IPS-20b (cell line): ENCODE data around the gene DGKH.
"Not testable (repeated sequence)": the region's sequence is repeated elsewhere in the genome, so short reads cannot be mapped to it uniquely, and the experiment has no call there.

Experiments
- H3K27ac ChIP-seq: one replicate; pipeline ENCODE4 v1.5.1; 2013; ENCODE audit warnings: low read length
- H3K27me3 ChIP-seq: 2 replicates; pipeline ENCODE4 v1.6.1; 2013; ENCODE audit warnings: mild to moderate bottlenecking, low read length, inconsistent platforms; ENCODE audit not compliant: insufficient read depth
- H3K36me3 ChIP-seq: 2 replicates; pipeline ENCODE4 v1.6.1; 2013; ENCODE audit warnings: low read depth, mild to moderate bottlenecking, inconsistent platforms, low read length, moderate library complexity; ENCODE audit not compliant: insufficient read depth
- H3K4me1 ChIP-seq: 2 replicates; pipeline ENCODE4 v1.6.1; 2013; ENCODE audit warnings: mild to moderate bottlenecking, control low read depth, inconsistent platforms, low read length, moderate library complexity; ENCODE audit not compliant: insufficient read depth
- H3K4me3 ChIP-seq: 2 replicates; pipeline ENCODE4 v1.5.1; 2013; ENCODE audit warnings: mild to moderate bottlenecking, low read length, inconsistent platforms
- H3K9ac ChIP-seq: 2 replicates; pipeline ENCODE4 v1.6.1; 2013; ENCODE audit warnings: low read depth, mild to moderate bottlenecking, inconsistent platforms, low read length, moderate library complexity
- H3K9me3 ChIP-seq: 2 replicates; pipeline ENCODE4 v1.6.1; 2013; ENCODE audit warnings: mild to moderate bottlenecking, low read depth, low read length, inconsistent platforms; ENCODE audit not compliant: insufficient read depth

DGKH gene

DNA sequence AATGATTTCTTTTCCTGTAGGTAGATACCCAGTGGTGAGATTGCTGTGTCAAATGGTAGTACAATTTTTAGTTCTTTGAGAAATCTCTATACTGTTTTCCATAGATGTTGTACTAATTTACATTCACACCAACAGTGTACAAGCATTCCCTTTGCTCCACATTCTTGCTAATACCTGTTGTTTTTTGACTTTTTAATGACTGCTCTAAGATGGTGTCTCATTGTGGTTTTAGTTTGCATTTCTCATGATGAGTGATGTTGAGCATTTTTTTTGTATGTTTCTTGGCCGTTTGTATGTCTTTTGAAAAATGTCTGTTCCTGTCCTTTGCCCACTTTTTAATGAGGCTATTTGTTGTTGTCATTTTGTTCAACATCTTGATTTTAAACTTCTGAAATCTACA is 103.3 kb downstream of the DGKH start:
- Histone ChIP-seq H3K9me3 (no peaks in the 10 kb centered on the region), H3K4me1 (no peaks in the 10 kb centered on the region), H3K9ac (no peak overlapping the region), H3K4me3 (no peak overlapping the region), H3K36me3 (no peaks in the 10 kb centered on the region), H3K27ac (no peak overlapping the region), H3K27me3 (no peaks in the 10 kb centered on the region)

DNA sequence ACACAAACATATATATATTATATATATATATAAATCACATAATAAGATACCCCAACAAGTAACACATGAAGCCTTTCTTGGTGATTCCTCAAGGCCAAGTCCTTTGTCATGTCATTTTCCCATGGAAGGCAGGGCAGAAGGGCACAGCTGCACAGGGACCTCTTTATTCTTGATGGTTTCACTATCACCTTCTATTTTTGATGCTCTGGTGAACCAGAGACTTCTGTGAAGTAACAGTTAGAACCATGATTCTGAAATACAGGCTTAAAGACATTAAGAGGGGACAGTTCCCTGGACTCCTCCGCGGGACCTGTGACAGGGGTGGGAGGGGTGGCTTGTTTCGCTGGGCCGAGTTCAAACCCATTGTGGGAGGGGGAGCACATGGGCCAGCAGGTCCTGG is 104.0 kb downstream of the DGKH start:
- Histone ChIP-seq H3K4me1 (no peaks in the 10 kb centered on the region), H3K9ac (no peak overlapping the region), H3K4me3 (no peak overlapping the region), H3K27me3 (no peaks in the 10 kb centered on the region), H3K27ac (no peak overlapping the region), H3K9me3 (no peaks in the 10 kb centered on the region), H3K36me3 (no peaks in the 10 kb centered on the region)

DNA sequence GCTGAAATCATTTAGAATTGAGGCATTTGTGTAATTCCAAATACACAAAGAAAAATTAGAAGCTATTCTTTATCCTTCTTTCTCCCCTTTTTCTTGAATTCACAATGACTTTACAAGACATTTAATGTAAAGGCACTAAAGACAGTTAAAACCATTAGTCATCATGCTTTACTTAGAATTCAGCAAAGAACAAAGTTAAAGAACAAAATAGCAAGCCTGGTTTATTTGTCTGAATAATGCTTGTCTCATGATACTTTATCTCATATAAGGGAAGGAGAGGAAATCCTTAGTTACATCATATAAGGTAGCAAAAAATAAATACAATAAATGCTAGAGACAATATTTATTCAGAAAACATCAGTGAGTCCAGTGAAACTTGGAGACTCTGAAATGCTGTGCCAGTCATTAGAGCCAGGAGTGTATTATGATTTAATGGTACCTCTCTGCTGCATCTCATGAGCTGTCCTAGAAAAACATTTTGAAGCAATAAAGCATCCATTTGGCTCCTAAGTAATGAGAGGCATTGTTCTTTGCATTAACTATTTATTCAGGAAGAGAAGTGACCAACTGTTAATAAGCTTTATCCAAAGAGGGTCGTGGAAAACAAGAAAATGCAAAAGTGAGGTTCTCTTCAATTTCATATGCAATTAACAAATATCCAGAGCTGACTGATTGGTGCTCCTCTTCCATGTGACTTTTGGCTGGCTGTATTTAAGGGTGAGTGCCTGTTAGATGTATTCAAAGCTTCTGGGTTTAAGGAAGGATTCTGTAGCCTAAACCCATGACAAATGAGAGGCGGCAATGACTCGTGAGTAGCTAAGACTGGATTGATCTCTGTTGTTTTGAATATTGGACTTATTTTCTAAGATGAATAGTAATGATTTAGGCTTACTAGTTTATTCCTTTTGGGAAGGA is 105.0 kb downstream of the DGKH start:
- Histone ChIP-seq H3K36me3 (no peaks in the 10 kb centered on the region), H3K4me1 (no peaks in the 10 kb centered on the region), H3K27ac (no peak overlapping the region), H3K9me3 (no peaks in the 10 kb centered on the region), H3K9ac (no peak overlapping the region), H3K27me3 (no peaks in the 10 kb centered on the region), H3K4me3 (no peak overlapping the region)

DNA sequence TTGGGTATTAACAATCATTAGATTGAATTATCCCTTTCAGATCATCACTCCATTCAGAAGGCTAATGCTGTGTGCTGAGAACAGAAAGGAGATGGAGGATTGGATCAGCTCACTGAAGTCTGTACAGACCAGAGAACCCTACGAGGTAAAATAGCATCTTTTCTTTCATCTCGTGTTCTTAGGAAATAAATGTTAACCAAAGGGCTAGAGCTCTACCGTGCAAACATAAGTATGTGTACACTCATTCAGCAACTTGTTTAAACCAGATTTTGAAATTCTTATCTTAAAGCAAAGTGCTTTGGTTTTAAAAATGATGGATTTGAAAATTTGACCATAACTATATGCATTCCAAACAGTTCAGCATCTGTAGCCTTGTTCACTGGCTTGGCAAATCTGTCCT is 106.8 kb downstream of the DGKH start:
- Histone ChIP-seq H3K4me1 (no peaks in the 10 kb centered on the region), H3K9ac (no peak overlapping the region), H3K4me3 (no peak overlapping the region), H3K27ac (no peak overlapping the region), H3K9me3 (no peaks in the 10 kb centered on the region), H3K27me3 (no peaks in the 10 kb centered on the region), H3K36me3 (peaks cover 4% of the 10 kb centered on the region; the same call in 1 of the 2 replicates)

- not testable (repeated sequence) for H3K9ac ChIP-seq, H3K27me3 ChIP-seq, H3K27ac ChIP-seq, H3K4me3 ChIP-seq, H3K36me3 ChIP-seq, H3K9me3 ChIP-seq
- peaks cover 12% of the 10 kb centered on the region for H3K4me1 ChIP-seq
Observed at GRCh38 chr13:42163338-42163737, 114.9 kb downstream of the DGKH start.

DNA sequence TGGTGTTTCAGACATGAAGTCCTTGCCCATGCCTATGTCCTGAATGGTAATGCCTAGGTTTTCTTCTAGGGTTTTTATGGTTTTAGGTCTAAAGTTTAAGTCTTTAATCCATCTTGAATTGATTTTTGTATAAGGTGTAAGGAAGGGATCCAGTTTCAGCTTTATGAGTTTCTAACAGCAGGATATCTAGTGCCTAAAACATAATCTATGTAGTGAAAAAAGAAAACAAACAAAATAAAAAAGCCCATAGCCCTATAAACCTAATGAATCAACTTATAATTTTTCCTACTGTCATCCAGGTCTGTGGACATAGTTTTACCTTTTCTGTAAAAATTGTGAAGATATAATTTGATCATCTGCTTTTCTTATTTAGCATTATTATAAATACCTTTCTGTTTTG is 115.5 kb downstream of the DGKH start:
- H3K27me3 ChIP-seq = peaks cover 12% of the 10 kb centered on the region; the same call in 1 of the 2 replicates
- peaks cover 14% of the 10 kb centered on the region for H3K4me1 ChIP-seq
- not testable (repeated sequence) for H3K27ac ChIP-seq, H3K9me3 ChIP-seq, H3K36me3 ChIP-seq, H3K4me3 ChIP-seq, H3K9ac ChIP-seq

GRCh38 chr13:42164557-42165125 is 116.2 kb downstream of the DGKH start:
- no peaks in the 10 kb centered on the region for H3K9me3 ChIP-seq
- H3K4me3 ChIP-seq = no peak overlapping the region
- peaks cover 16% of the 10 kb centered on the region for H3K4me1 ChIP-seq
- peaks cover 19% of the 10 kb centered on the region; the same call in 1 of the 2 replicates for H3K27me3 ChIP-seq
- no peak overlapping the region for H3K9ac ChIP-seq
- H3K27ac ChIP-seq = no peak overlapping the region
- peaks cover 5% of the 10 kb centered on the region; the same call in 1 of the 2 replicates for H3K36me3 ChIP-seq

GRCh38 chr13:42168496-42168895 is 120.0 kb downstream of the DGKH start:
- Histone ChIP-seq H3K36me3 (no peaks in the 10 kb centered on the region), H3K27ac (no peak overlapping the region), H3K27me3 (peaks cover 27% of the 10 kb centered on the region; the same call in 1 of the 2 replicates), H3K9ac (no peak overlapping the region), H3K4me3 (no peak overlapping the region), H3K9me3 (no peaks in the 10 kb centered on the region), H3K4me1 (peaks cover 19% of the 10 kb centered on the region)

- H3K9me3 ChIP-seq = no peaks in the 10 kb centered on the region
- peaks cover 27% of the 10 kb centered on the region; the same call in 1 of the 2 replicates for H3K27me3 ChIP-seq
- H3K27ac ChIP-seq = no peak overlapping the region
- no peak overlapping the region for H3K9ac ChIP-seq
- no peaks in the 10 kb centered on the region; the same call in 1 of the 2 replicates for H3K36me3 ChIP-seq
- H3K4me1 ChIP-seq = peaks cover 23% of the 10 kb centered on the region
- no peak overlapping the region for H3K4me3 ChIP-seq
Observed at GRCh38 chr13:42170029-42170428, 121.6 kb downstream of the DGKH start.

GRCh38 chr13:42173789-42174343 is 125.4 kb downstream of the DGKH start:
- Histone ChIP-seq H3K36me3 (no peaks in the 10 kb centered on the region; the same call in 1 of the 2 replicates), H3K9ac (no peak overlapping the region)

GRCh38 chr13:42174344-42175162 is 126.1 kb downstream of the DGKH start:
- peaks cover 16% of the 10 kb centered on the region for H3K4me1 ChIP-seq
- H3K9me3 ChIP-seq = no peaks in the 10 kb centered on the region
- H3K4me3 ChIP-seq = no peak overlapping the region
- H3K36me3 ChIP-seq = no peaks in the 10 kb centered on the region; the same call in 1 of the 2 replicates
- H3K27me3 ChIP-seq = peaks cover 9% of the 10 kb centered on the region; the same call in 1 of the 2 replicates
- no peak overlapping the region for H3K27ac ChIP-seq
- no peak overlapping the region for H3K9ac ChIP-seq

More at GRCh38 chr13:42173789-42174343, 125.4 kb downstream of the DGKH start:
- Histone ChIP-seq H3K27ac (no peak overlapping the region), H3K27me3 (peaks cover 16% of the 10 kb centered on the region; the same call in 1 of the 2 replicates), H3K4me1 (peaks cover 15% of the 10 kb centered on the region), H3K9me3 (no peaks in the 10 kb centered on the region), H3K4me3 (no peak overlapping the region)
